HepG2 (cell line): ENCODE measurements around the gene SIRPA. TPM values are rescaled to one million over a fixed set of nuclear protein-coding genes. Genes with fewer than 3 reads are reported as not detected.

Source experiments
- AGO1 ChIP-seq: fragments of 200-400 bp; formaldehyde crosslinking; IDR thresholded peaks from 2 replicates; pipeline ENCODE4 v1.6.1; 2017; ENCODE audit warnings: mild to moderate bottlenecking, low read depth, low read length, moderate library complexity; ENCODE audit not compliant: poor library complexity, severe bottlenecking
- ARNT2 ChIP-seq: sonication (generic); formaldehyde crosslinking; IDR thresholded peaks from 2 replicates; pipeline ENCODE4 v1.8.0; 2022; ENCODE audit warnings: mild to moderate bottlenecking, low read depth, missing genetic modification reagents, moderate library complexity
- ARNTL ChIP-seq: sonication (generic); formaldehyde crosslinking; IDR thresholded peaks from 2 replicates; pipeline ENCODE4 v1.4.0; 2020; ENCODE audit warnings: mild to moderate bottlenecking, missing genetic modification reagents
- CREB1 ChIP-seq, 2 experiments: fragments of 450-650 bp in 1 of 2; IDR thresholded peaks; 2 replicates each; pipeline ENCODE4 v1.6.1; 2016 to 2017; ENCODE audit warnings: control low read depth in 1 of 2, mild to moderate bottlenecking in 1 of 2, missing compliant biosample characterization in 1 of 2, missing genetic modification characterization in 1 of 2
- HIVEP1 ChIP-seq: sonication (generic); formaldehyde crosslinking; IDR thresholded peaks from 2 replicates; pipeline ENCODE4 v1.4.0; 2020; ENCODE audit warnings: mild to moderate bottlenecking, missing genetic modification reagents
- IRF2 ChIP-seq: IDR thresholded peaks from 2 replicates; pipeline ENCODE4 v1.6.1; 2018; ENCODE audit warnings: missing genetic modification reagents, missing compliant biosample characterization
- PHF5A ChIP-seq: IDR thresholded peaks from one replicate; pipeline ENCODE4 v1.6.1; 2018; ENCODE audit warnings: low read depth, missing genetic modification reagents; ENCODE audit not compliant: unreplicated experiment
- RFX1 ChIP-seq: fragments of 450-650 bp; IDR thresholded peaks from 2 replicates; pipeline ENCODE4 v1.6.1; 2017
- SAFB2 ChIP-seq: sonication (generic); formaldehyde crosslinking; IDR thresholded peaks from 2 replicates; pipeline ENCODE4 v1.5.1; 2020; ENCODE audit warnings: missing genetic modification reagents, low read depth, mild to moderate bottlenecking, borderline replicate concordance
- ZNF484 ChIP-seq: sonication (generic); formaldehyde crosslinking; IDR thresholded peaks from 2 replicates; pipeline ENCODE4 v1.5.1; 2020; ENCODE audit warnings: mild to moderate bottlenecking, low read depth, missing genetic modification reagents, borderline replicate concordance
- ZNF772 ChIP-seq: sonication (generic); formaldehyde crosslinking; IDR thresholded peaks from 2 replicates; pipeline ENCODE4 v1.5.0; 2020; ENCODE audit warnings: mild to moderate bottlenecking, missing genetic modification reagents
- polyA plus RNA-seq, 8 experiments: library from polyadenylated mRNA; depleted of rRNA in 3 of 8; stranded (reverse) in 7 of 8; unstranded in 1 of 8; fragments of >200 nt; fragmentation: Illumina TruSeq in 4 of 8; extraction: Trizol in 4 of 8; gene quantifications; 2 replicates each; pipeline versions ENCODE4 v1.2.1 to v1.2.3, GENCODE V29; 2011 to 2016; ENCODE audit warnings: low read depth in 4 of 8, missing spikeins in 1 of 8, mixed read lengths in 1 of 8; ENCODE audit not compliant: insufficient read depth in 1 of 8
- total RNA-seq, 5 experiments: library from RNA; depleted of rRNA; stranded (reverse); fragments of >200 nt; fragmentation: Illumina TruSeq; extraction: Trizol; gene quantifications; 2 replicates each; pipeline ENCODE4 v1.2.3, GENCODE V29; 2016; ENCODE audit warnings: low read depth in 1 of 5
- TF ChIP-seq, protein P1 (sequence below): sonication (generic); formaldehyde crosslinking; IDR thresholded peaks from 2 replicates; pipeline ENCODE4 v1.4.0; 2020; ENCODE audit warnings: mild to moderate bottlenecking, missing genetic modification reagents
- TF ChIP-seq, protein P2 (sequence below): IDR thresholded peaks from 2 replicates; pipeline ENCODE4 v1.6.1; 2016; ENCODE audit warnings: mild to moderate bottlenecking
- TF ChIP-seq, protein P3 (sequence below): sonication (generic); formaldehyde crosslinking; IDR thresholded peaks from 2 replicates; pipeline ENCODE4 v1.4.0; 2020; ENCODE audit warnings: missing genetic modification reagents
- TF ChIP-seq, protein P4 (sequence below): sonication (generic); formaldehyde crosslinking; IDR thresholded peaks from 2 replicates; pipeline ENCODE4 v1.8.1; 2023; ENCODE audit warnings: mild to moderate bottlenecking, inconsistent platforms, moderate library complexity, missing genetic modification reagents, borderline replicate concordance

SIRPA gene
- total and polyA plus RNA-seq, 2 of the 13 experiments (the other 11 are each of a cell fraction or from before 2014, with no cell fraction given), result 7.2 to 17.6 TPM

DNA sequence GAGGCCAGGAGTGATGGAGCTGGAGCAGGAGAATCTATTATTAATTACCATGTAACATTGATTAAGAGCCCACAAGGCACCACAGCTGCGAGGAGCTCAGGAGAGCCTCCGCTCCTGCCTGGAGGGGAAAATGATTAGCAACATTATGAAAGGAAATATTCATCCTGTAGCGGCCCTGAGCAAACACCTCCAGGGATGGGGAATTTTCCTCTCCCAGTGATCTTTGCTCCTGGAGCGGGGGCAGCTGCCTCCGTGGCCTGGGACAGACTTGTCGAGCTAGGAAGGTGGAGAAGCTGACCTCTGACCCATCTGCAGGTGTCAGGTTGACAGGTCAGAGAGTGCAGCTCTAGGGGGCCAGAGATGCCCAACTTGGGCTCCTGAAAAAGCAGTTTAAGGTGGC lies 40.1 kb upstream of the SIRPA start (continued):
- TF ChIP-seq, protein P1, sequence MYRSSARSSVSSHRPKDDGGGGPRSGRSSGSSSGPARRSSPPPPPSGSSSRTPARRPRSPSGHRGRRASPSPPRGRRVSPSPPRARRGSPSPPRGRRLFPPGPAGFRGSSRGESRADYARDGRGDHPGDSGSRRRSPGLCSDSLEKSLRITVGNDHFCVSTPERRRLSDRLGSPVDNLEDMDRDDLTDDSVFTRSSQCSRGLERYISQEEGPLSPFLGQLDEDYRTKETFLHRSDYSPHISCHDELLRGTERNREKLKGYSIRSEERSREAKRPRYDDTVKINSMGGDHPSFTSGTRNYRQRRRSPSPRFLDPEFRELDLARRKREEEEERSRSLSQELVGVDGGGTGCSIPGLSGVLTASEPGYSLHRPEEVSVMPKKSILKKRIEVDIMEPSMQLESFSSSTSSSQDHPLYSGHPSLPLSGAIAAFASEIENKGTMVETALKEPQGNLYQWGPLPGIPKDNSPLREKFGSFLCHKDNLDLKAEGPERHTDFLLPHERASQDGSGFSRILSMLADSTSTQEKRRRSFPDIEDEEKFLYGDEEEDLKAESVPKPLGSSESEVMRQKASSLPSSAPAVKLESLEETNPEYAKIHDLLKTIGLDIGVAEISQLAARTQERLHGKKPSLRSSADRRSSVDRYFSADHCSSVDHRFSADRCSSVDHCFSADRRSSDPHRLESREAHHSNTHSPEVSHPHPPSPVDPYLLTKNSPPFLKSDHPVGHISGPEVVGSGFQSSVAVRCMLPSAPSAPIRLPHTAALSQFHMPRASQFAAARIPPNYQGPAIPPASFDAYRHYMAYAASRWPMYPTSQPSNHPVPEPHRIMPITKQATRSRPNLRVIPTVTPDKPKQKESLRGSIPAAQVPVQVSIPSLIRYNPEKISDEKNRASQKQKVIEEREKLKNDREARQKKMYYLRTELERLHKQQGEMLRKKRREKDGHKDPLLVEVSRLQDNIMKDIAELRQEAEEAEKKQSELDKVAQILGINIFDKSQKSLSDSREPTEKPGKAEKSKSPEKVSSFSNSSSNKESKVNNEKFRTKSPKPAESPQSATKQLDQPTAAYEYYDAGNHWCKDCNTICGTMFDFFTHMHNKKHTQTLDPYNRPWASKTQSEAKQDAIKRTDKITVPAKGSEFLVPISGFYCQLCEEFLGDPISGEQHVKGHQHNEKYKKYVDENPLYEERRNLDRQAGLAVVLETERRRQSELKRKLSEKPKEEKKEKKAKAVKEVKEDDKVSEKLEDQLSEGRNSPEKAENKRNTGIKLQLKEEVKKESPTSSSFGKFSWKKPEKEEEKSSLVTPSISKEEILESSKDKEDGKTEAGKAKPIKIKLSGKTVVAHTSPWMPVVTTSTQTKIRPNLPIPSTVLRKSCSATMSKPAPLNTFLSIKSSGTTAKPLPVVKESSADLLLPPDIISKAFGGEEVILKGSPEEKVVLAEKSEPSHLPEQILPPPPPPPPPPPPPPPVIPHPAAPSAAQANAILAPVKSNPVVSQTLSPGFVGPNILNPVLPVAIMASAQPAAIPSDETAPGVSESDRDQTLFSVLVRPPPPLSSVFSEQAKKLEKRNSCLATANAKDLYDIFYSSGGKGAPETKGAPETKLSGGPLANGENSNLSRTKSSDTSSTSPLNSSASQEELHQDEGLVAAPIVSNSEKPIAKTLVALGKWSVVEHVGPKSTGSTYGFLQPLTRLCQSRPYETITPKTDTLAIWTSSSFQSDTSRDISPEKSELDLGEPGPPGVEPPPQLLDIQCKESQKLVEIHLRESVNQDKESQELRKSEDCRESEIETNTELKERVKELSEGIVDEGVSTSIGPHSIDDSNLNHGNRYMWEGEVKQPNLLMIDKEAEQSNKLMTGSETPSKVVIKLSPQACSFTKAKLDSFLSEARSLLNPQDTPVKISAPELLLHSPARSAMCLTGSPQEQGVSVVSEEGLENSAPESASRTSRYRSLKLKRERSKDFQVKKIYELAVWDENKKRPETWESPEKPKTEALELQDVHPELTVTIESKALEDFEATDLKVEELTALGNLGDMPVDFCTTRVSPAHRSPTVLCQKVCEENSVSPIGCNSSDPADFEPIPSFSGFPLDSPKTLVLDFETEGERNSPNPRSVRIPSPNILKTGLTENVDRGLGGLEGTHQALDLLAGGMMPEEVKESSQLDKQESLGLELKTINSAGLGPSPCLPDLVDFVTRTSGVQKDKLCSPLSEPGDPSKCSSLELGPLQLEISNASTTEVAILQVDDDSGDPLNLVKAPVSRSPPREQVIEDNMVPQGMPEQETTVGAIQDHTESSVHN (CRISPR knock-in tag), result no peak
- TF ChIP-seq, protein P2, sequence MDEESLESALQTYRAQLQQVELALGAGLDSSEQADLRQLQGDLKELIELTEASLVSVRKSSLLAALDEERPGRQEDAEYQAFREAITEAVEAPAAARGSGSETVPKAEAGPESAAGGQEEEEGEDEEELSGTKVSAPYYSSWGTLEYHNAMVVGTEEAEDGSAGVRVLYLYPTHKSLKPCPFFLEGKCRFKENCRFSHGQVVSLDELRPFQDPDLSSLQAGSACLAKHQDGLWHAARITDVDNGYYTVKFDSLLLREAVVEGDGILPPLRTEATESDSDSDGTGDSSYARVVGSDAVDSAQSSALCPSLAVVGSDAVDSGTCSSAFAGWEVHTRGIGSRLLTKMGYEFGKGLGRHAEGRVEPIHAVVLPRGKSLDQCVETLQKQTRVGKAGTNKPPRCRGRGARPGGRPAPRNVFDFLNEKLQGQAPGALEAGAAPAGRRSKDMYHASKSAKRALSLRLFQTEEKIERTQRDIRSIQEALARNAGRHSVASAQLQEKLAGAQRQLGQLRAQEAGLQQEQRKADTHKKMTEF (CRISPR knock-in tag), result 0 out of 2 replicates have a peak, but pooled peaks have one; percentile 55
- no peak for TF ChIP-seq PHF5A (CRISPR knock-in tag)
- no peak for TF ChIP-seq SAFB2 (CRISPR knock-in tag)
- no peak for TF ChIP-seq HIVEP1 (CRISPR knock-in tag)
- TF ChIP-seq CREB1 (IDR thresholded peaks at IDR 0.05), result no peak
- TF ChIP-seq CREB1 (CRISPR knock-in tag; IDR thresholded peaks at IDR 0.05), result no peak
- TF ChIP-seq ARNT2 (CRISPR knock-in tag), result no peak
- TF ChIP-seq ZNF772 (CRISPR knock-in tag), result no peak
- TF ChIP-seq, protein P3, sequence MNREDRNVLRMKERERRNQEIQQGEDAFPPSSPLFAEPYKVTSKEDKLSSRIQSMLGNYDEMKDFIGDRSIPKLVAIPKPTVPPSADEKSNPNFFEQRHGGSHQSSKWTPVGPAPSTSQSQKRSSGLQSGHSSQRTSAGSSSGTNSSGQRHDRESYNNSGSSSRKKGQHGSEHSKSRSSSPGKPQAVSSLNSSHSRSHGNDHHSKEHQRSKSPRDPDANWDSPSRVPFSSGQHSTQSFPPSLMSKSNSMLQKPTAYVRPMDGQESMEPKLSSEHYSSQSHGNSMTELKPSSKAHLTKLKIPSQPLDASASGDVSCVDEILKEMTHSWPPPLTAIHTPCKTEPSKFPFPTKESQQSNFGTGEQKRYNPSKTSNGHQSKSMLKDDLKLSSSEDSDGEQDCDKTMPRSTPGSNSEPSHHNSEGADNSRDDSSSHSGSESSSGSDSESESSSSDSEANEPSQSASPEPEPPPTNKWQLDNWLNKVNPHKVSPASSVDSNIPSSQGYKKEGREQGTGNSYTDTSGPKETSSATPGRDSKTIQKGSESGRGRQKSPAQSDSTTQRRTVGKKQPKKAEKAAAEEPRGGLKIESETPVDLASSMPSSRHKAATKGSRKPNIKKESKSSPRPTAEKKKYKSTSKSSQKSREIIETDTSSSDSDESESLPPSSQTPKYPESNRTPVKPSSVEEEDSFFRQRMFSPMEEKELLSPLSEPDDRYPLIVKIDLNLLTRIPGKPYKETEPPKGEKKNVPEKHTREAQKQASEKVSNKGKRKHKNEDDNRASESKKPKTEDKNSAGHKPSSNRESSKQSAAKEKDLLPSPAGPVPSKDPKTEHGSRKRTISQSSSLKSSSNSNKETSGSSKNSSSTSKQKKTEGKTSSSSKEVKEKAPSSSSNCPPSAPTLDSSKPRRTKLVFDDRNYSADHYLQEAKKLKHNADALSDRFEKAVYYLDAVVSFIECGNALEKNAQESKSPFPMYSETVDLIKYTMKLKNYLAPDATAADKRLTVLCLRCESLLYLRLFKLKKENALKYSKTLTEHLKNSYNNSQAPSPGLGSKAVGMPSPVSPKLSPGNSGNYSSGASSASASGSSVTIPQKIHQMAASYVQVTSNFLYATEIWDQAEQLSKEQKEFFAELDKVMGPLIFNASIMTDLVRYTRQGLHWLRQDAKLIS (CRISPR knock-in tag), result no peak
- TF ChIP-seq, protein P4, sequence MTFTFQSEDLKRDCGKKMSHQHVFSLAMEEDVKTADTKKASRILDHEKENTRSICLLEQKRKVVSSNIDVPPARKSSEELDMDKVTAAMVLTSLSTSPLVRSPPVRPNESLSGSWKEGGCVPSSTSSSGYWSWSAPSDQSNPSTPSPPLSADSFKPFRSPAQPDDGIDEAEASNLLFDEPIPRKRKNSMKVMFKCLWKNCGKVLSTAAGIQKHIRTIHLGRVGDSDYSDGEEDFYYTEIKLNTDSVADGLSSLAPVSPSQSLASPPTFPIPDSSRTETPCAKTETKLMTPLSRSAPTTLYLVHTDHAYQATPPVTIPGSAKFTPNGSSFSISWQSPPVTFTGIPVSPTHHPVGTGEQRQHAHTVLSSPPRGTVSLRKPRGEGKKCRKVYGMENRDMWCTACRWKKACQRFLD, result no peak
- TF ChIP-seq IRF2, result 0 out of 2 replicates have a peak, but pooled peaks have one; percentile 26
- no peak for TF ChIP-seq ARNTL (CRISPR knock-in tag)
- TF ChIP-seq ZNF484 (CRISPR knock-in tag), result no peak
- TF ChIP-seq RFX1, result no peak
- TF ChIP-seq AGO1, result no peak
